ENCODE measurements around the gene SLC9C1. TPM values are rescaled to one million over a fixed set of nuclear protein-coding genes. Genes with fewer than 3 reads are reported as not detected.
A peak's percentile ranks its signal among the peaks of the same experiment; 100 is the strongest.

SLC9C1 gene
- total RNA-seq, 1 experiment from 2014 or later = 0.50 TPM

- Mint-ChIP-seq H3K27ac (peak overlapping the region in 2 of 3 experiments; percentile 69 to 88; a peak in 2 of 7 replicates), H3K9me3 (peaks cover 0 to 4% of the 10 kb centered on the region in 2 experiments; a peak in 4 of 5 replicates), H3K4me3 (peak overlapping the region in 1 of 2 experiments; percentile 57; a peak in 1 of 5 replicates), H3K4me1 (peaks cover 34 to 39% of the 10 kb centered on the region in 2 experiments), H3K27me3 (ENCODE audit: low read depth) (no peaks in the 10 kb centered on the region), H3K36me3 (ENCODE audit: insufficient read depth in 1 of 3, low read depth in 3 of 3) (peaks cover 58 to 71% (median 70%) of the 10 kb centered on the region in 3 experiments)
- Histone ChIP-seq H3K9ac (ENCODE audit: extremely low read depth, insufficient read length, low read length) (no peak overlapping the region), H3K4me2 (ENCODE audit: insufficient read depth, insufficient read length, low read length) (no peak overlapping the region), H2BK5ac (ENCODE audit: insufficient read length, low read length) (no peak overlapping the region), H3K4ac (ENCODE audit: low read depth, low read length) (no peak overlapping the region), H3K18ac (ENCODE audit: insufficient read length, low read depth, low read length) (no peak overlapping the region), H3K9me3 (ENCODE audit: control insufficient read depth, low read depth, low read length) (no peaks in the 10 kb centered on the region), H3K27me3 (ENCODE audit: insufficient read depth, low read length) (no peaks in the 10 kb centered on the region), H4K8ac (replicated peaks; ENCODE audit: insufficient read length, low read depth, low read length) (no peak overlapping the region), H3K14ac (ENCODE audit: insufficient read depth, low read length) (no peak overlapping the region), H2BK120ac (ENCODE audit: low read depth, low read length, poor library complexity, severe bottlenecking) (no peak overlapping the region), H3K4me1 (ENCODE audit: insufficient read depth, low read length) (peaks cover 5% of the 10 kb centered on the region), H3T11ph (ENCODE audit: low read length) (no peak overlapping the region), H2BK20ac (ENCODE audit: low read depth, low read length, poor library complexity, severe bottlenecking) (no peak overlapping the region), H3K79me1 (ENCODE audit: insufficient read depth, low read depth, low read length, poor library complexity, severe bottlenecking) (peaks cover 10% of the 10 kb centered on the region), H2AK5ac (ENCODE audit: insufficient read length, low read length) (no peak overlapping the region), H3K79me2 (ENCODE audit: insufficient read depth, low read length) (peaks cover 38% of the 10 kb centered on the region; the same call in 1 of the 2 replicates), H2BK12ac (ENCODE audit: insufficient read length, low read depth, low read length) (no peak overlapping the region), H2BK15ac (ENCODE audit: low read depth, low read length) (no peak overlapping the region), H4K20me1 (ENCODE audit: control insufficient read depth, insufficient read depth, insufficient read length) (no peaks in the 10 kb centered on the region), H3K23me2 (ENCODE audit: insufficient read length, low read depth, low read length, poor library complexity, severe bottlenecking) (no peaks in the 10 kb centered on the region), H4K91ac (ENCODE audit: insufficient read length, low read depth, low read length) (no peak overlapping the region), H3K56ac (ENCODE audit: insufficient read length, low read depth, low read length) (no peak overlapping the region), H3K27ac (ENCODE audit: insufficient read length, low read depth, low read length) (no peak overlapping the region), H2AFZ (ENCODE audit: low read length) (no peak overlapping the region), H4K5ac (ENCODE audit: insufficient read length, low read depth, low read length) (no peak overlapping the region), H3K23ac (ENCODE audit: insufficient read length, low read depth, low read length) (no peak overlapping the region)
- no CpG with 5 or more reads among the region's 2 CpGs for WGBS (ENCODE audit: extremely low coverage, insufficient read length, low lambda C conversion rate)
- TF ChIP-seq CTCF (conservative IDR thresholded peaks at IDR 0.05) = no peak
- no peak for DNase-seq
Measured at GRCh38 chr3:112341386-112341785, 47.4 kb upstream of the SLC9C1 start.
